Measurements from ENCODE around the gene ATRN. TPM values are rescaled to one million over a fixed set of nuclear protein-coding genes. Genes with fewer than 3 reads are reported as not detected.
A peak's percentile ranks its signal among the peaks of the same experiment; 100 is the strongest.

Gene ATRN
- total and polyA plus RNA-seq, 7 donors, result 1.2 to 16.1 (median 11.4) TPM

DNA sequence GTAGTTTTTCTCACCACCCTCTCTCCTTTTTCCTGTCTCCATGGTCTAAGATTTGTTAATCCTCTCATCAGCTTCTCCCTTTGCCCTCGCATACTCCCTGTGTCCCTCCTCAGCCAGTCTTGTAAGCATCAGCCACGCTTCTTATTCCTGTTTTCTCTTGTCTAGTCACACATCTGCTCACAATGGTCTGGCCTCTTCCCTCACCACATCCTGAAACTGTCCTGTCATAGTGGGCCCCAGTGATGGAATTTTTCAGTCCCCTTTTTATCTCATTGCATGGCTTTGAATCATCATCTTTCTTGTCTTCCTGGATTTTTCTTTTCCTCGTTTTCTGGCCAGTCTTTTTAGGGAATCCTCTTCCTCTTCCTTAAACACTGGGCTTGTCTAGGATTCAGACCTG, 135.2 kb downstream of the ATRN start:
- H3K4me1 ChIP-seq, result no peaks in the 10 kb centered on the region
- 76 to 81% methylated on average over 3 of the region's 3 CpGs for WGBS, 2 donors
- no peak for DNase-seq
- H3K36me3 ChIP-seq, result peaks cover 5 to 42% (median 8%) of the 10 kb centered on the region in 4 donors
- no peak overlapping the region for H3K4me3 ChIP-seq
- intact Hi-C loops (cut with DNase I), result no loop called here
- no peaks in the 10 kb centered on the region for H3K27me3 ChIP-seq
- TF ChIP-seq EP300 (IDR thresholded peaks at IDR 0.05), result no peak
- TF ChIP-seq POLR2AphosphoS5 (IDR thresholded peaks at IDR 0.05), result no peak
- no peak for TF ChIP-seq POLR2A (IDR thresholded peaks at IDR 0.05)
- TF ChIP-seq, protein P1, sequence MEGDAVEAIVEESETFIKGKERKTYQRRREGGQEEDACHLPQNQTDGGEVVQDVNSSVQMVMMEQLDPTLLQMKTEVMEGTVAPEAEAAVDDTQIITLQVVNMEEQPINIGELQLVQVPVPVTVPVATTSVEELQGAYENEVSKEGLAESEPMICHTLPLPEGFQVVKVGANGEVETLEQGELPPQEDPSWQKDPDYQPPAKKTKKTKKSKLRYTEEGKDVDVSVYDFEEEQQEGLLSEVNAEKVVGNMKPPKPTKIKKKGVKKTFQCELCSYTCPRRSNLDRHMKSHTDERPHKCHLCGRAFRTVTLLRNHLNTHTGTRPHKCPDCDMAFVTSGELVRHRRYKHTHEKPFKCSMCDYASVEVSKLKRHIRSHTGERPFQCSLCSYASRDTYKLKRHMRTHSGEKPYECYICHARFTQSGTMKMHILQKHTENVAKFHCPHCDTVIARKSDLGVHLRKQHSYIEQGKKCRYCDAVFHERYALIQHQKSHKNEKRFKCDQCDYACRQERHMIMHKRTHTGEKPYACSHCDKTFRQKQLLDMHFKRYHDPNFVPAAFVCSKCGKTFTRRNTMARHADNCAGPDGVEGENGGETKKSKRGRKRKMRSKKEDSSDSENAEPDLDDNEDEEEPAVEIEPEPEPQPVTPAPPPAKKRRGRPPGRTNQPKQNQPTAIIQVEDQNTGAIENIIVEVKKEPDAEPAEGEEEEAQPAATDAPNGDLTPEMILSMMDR (IDR thresholded peaks at IDR 0.05), result no peak
- H3K27ac ChIP-seq, result no peak overlapping the region
- no peaks in the 10 kb centered on the region for H3K9me3 ChIP-seq

DNA sequence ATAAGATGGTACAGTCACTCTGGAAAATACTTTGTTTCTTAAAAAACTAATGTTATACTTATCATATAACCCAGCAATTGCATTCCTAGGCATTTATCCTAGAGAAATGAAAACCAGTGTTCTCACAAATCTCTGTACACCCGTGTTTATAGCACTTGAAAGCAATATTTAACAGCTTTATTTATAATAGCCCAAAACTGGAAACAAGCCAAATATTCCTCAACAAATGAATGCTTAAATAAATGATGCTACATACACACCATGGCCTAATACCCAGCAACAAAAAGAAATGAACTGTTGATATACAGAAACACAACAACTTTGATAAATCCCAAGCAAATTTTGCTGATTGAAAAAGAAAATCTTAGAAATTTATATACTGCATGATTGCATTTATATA, 141.1 kb downstream of the ATRN start:
- TF ChIP-seq EP300 (IDR thresholded peaks at IDR 0.05) (no peak), POLR2A (IDR thresholded peaks at IDR 0.05) (no peak), POLR2AphosphoS5 (IDR thresholded peaks at IDR 0.05) (no peak)
- TF ChIP-seq, protein P1 (IDR thresholded peaks at IDR 0.05), result no peak
- Histone ChIP-seq H3K9me3 (no peaks in the 10 kb centered on the region), H3K4me1 (no peaks in the 10 kb centered on the region), H3K4me3 (no peak overlapping the region), H3K27ac (no peak overlapping the region), H3K36me3 (peaks cover 0 to 8% (median 3%) of the 10 kb centered on the region in 4 donors), H3K27me3 (no peaks in the 10 kb centered on the region)
- no peak for DNase-seq
- intact Hi-C loops (cut with DNase I), result no loop called here
- WGBS, 2 donors, result 33 to 54% methylated on average over 1 of the region's 1 CpG

DNA sequence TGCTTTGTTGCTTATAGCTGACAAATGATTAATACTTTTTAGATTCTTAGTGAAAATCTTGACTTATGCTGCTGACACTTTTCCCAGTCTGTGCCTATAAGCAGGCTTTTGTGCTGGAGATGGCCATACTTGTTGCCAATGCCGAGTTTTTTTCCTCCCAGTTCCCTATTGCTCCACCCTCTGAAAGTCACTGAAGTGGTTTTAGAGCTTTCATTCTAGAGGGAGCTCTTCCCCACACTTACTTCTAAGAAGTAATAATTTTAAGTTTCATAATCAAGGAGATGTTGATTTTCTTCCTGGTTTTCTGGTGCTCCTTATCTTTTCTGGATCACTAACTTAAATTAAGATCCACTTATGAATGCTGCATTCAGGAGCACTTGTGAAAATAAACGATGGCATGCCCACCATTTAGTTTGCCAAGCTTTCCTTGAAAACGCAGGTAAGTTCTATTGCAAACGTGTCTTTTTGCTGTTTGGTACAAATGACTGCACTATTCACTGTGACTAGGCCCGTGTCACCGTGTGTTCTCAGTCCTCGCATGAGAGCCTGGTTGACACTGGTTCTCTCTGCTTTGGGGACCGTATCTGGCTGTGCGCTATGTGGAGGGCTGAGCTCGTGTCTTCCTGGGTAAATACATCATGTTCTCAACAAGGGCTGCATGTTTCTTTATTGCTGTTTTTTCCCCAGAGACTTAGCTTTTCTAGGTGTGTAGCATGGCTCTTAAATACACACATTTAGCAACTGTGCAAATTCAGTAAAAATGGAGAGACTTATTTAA, 142.2 kb downstream of the ATRN start:
- TF ChIP-seq POLR2AphosphoS5 (IDR thresholded peaks at IDR 0.05) (no peak), POLR2A (IDR thresholded peaks at IDR 0.05) (no peak), EP300 (IDR thresholded peaks at IDR 0.05) (no peak)
- TF ChIP-seq, protein P1 (IDR thresholded peaks at IDR 0.05), result no peak
- Histone ChIP-seq H3K27ac (no peak overlapping the region), H3K4me3 (no peak overlapping the region), H3K36me3 (peaks cover 0 to 15% (median 3%) of the 10 kb centered on the region in 4 donors), H3K27me3 (no peaks in the 10 kb centered on the region), H3K4me1 (no peaks in the 10 kb centered on the region), H3K9me3 (no peaks in the 10 kb centered on the region)
- 86 to 91% methylated on average over 10 of the region's 10 CpGs for WGBS, 2 donors
- DNase-seq, result no peak
- intact Hi-C loops (cut with DNase I), result no loop called here

DNA sequence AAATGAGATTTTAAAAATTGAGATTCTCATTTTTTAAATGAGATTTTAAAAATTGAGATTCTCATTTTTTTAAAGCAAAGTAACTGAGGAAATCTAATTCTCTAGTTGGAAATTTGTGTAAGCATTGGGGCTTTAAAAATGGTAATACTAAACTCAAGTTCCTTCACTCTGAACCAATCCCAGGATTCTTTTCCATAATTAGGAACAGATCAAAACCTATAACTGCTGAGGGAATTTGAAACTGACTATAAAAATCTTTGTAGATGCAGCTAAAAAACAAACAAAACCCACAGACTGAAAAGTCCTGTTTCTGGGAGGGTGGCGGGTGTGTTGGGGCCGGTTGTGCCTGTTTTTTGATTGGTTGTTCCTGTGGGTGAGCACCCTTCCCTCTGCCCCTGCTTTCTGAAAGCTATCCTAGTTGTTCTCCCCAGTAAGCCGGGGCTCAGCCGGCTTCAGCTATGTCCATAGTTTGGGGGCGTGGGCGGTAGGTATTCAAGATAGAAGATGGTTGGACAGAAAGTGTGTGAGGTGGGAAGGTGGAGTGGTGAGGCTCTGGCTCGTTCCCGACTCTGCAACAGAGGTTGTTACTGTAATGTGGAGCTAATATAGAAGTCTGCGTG, 143.1 kb downstream of the ATRN start:
- no peaks in the 10 kb centered on the region for H3K4me1 ChIP-seq
- H3K9me3 ChIP-seq, result no peaks in the 10 kb centered on the region
- TF ChIP-seq, protein P1 (IDR thresholded peaks at IDR 0.05), result no peak
- TF ChIP-seq EP300 (IDR thresholded peaks at IDR 0.05) (no peak), POLR2A (IDR thresholded peaks at IDR 0.05) (no peak), POLR2AphosphoS5 (IDR thresholded peaks at IDR 0.05) (no peak)
- 86% methylated on average over 9 of the region's 9 CpGs for WGBS, 2 donors
- intact Hi-C loops (cut with DNase I), result no loop called here
- H3K36me3 ChIP-seq, result peaks cover 0 to 15% (median 3%) of the 10 kb centered on the region in 4 donors
- no peaks in the 10 kb centered on the region for H3K27me3 ChIP-seq
- no peak for DNase-seq
- H3K4me3 ChIP-seq, result peak overlapping the region in 1 of 4 donors; percentile 8
- H3K27ac ChIP-seq, result peak overlapping the region in 1 of 4 donors; percentile 39

Measured in sigmoid colon (tissue), 7 donors.